Caco-2 (cell line): ENCODE measurements around the gene CD300H. TPM values are rescaled to one million over a fixed set of nuclear protein-coding genes. Genes with fewer than 3 reads are reported as not detected.

ENCODE experiments used
- BruUV-seq: library from RNA; stranded (reverse); fragments of 400-500 nt; replicated peaks from 2 replicates; lab custom pipeline; 2021; lab: Mats Ljungman, UMichigan
- CTCF ChIA-PET: fragments of 300-600 bp; sonication (Branson Sonifier 250); formaldehyde crosslinking; loops from one replicate; lab custom pipeline; 2022; ENCODE audit warnings: antibody characterized with exemption; lab: Charles Lee
- POLR2A ChIA-PET: fragments of 300-600 bp; sonication (Branson Sonifier 250); formaldehyde crosslinking; loops from one replicate; lab custom pipeline; 2022; ENCODE audit warnings: antibody characterized with exemption; lab: Charles Lee
- DNase-seq, 2 experiments: peaks; one replicate each; pipeline versions ENCODE4 v3.0.0 to v3.0.0-alpha.2; 2020 to 2022
- H3K27me3 ChIP-seq: replicated peaks from 2 replicates; pipeline ENCODE4 v1.6.0; 2011; ENCODE audit warnings: low read length; ENCODE audit not compliant: control insufficient read depth, insufficient read depth
- H3K36me3 ChIP-seq: 2 replicates; pipeline ENCODE4 v1.5.1; 2011; ENCODE audit warnings: low read length; ENCODE audit not compliant: control insufficient read depth, insufficient read depth
- H3K4me1 ChIP-seq: fragments of 250-450 bp; sonication (Bioruptor Pico); 2 replicates; pipeline ENCODE4 v1.5.1; 2020; ENCODE audit warnings: mild to moderate bottlenecking
- H3K4me3 ChIP-seq: 2 replicates; pipeline ENCODE4 v1.5.1; 2011; ENCODE audit warnings: low read depth, mild to moderate bottlenecking, control low read depth, low read length
- H3K9me3 ChIP-seq: fragments of 250-450 bp; sonication (Bioruptor Pico); 2 replicates; pipeline ENCODE4 v1.5.1; 2020; ENCODE audit warnings: mild to moderate bottlenecking, moderate library complexity
- H3K27ac Mint-ChIP-seq: one replicate; pipeline ENCODE4 v1.8.0; 2022; ENCODE audit warnings: mixed read lengths; ENCODE audit not compliant: unreplicated experiment
- H3K27me3 Mint-ChIP-seq: one replicate; pipeline ENCODE4 v1.8.0; 2022; ENCODE audit warnings: mixed read lengths; ENCODE audit not compliant: insufficient read depth, unreplicated experiment
- H3K36me3 Mint-ChIP-seq: one replicate; pipeline ENCODE4 v1.8.0; 2022; ENCODE audit warnings: mild to moderate bottlenecking, mixed read lengths; ENCODE audit not compliant: insufficient read depth, unreplicated experiment
- H3K4me1 Mint-ChIP-seq: one replicate; pipeline ENCODE4 v1.8.0; 2022; ENCODE audit warnings: low read depth, mixed read lengths; ENCODE audit not compliant: unreplicated experiment
- H3K4me3 Mint-ChIP-seq: one replicate; pipeline ENCODE4 v1.8.0; 2022; ENCODE audit warnings: mild to moderate bottlenecking, moderate library complexity, mixed read lengths; ENCODE audit not compliant: unreplicated experiment
- H3K9me3 Mint-ChIP-seq: one replicate; pipeline ENCODE4 v1.8.0; 2022; ENCODE audit warnings: mixed read lengths; ENCODE audit not compliant: unreplicated experiment
- intact Hi-C: fragments of 100-400 bp; cut with micrococcal nuclease; formaldehyde crosslinking; loops from one replicate; pipeline ENCODE4 v1.10.0; 2022; ENCODE audit not compliant: unreplicated experiment
- total RNA-seq: library from RNA; stranded (reverse); gene quantifications from 2 replicates; pipeline ENCODE4 v1.2.3, GENCODE V29; 2022
- TF ChIP-seq, protein P1 (sequence below), 2 experiments: fragments of 200-600 bp in 1 of 2; IDR thresholded peaks; 1 replicate in 1 of 2; 2 replicates in 1 of 2; pipeline versions ENCODE4 v1.5.1 to v1.8.0; 2011 to 2022; ENCODE audit warnings: antibody characterized with exemption in 1 of 2, control low read depth in 1 of 2, inconsistent platforms in 1 of 2, low read depth in 1 of 2, low read length in 1 of 2, mild to moderate bottlenecking in 1 of 2, moderate library complexity in 1 of 2; ENCODE audit not compliant: insufficient read depth in 1 of 2, severe bottlenecking in 1 of 2, unreplicated experiment in 1 of 2

Gene CD300H
- total RNA-seq, 1 experiment from 2014 or later: not detected

DNA sequence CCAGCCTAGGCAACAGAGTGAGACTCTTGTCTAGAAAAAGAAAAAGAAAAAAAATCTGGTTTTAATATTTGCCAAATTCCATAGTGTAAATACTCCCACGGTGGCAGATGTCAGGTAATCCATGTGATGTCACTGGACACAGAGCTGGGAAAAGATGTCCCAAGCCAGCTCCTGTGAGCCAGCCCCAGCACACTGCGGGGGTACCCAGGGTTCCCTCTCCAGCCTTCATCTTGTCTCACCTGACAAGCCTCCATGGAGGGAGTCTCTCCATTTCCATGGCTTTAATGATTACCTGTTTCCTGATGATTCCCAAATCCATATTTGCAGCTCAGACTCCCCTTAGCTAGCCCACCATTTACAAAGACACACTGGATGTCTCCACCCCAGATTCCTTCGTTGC, 40.6 kb downstream of the CD300H start:
- POLR2A ChIA-PET: no interaction called here
- no peak overlapping the region for H3K4me3 Mint-ChIP-seq
- H3K36me3 Mint-ChIP-seq: no peaks in the 10 kb centered on the region
- intact Hi-C loops: no loop called here
- peaks cover 38% of the 10 kb centered on the region for H3K27me3 Mint-ChIP-seq
- Histone ChIP-seq H3K4me1 (no peaks in the 10 kb centered on the region), H3K4me3 (no peak overlapping the region), H3K27me3 (0 out of 2 replicates have a peak, but pooled peaks cover 1% of the 10 kb centered on the region), H3K36me3 (no peaks in the 10 kb centered on the region), H3K9me3 (no peaks in the 10 kb centered on the region)
- CTCF ChIA-PET: no interaction called here
- DNase-seq: no peak
- TF ChIP-seq, protein P1, sequence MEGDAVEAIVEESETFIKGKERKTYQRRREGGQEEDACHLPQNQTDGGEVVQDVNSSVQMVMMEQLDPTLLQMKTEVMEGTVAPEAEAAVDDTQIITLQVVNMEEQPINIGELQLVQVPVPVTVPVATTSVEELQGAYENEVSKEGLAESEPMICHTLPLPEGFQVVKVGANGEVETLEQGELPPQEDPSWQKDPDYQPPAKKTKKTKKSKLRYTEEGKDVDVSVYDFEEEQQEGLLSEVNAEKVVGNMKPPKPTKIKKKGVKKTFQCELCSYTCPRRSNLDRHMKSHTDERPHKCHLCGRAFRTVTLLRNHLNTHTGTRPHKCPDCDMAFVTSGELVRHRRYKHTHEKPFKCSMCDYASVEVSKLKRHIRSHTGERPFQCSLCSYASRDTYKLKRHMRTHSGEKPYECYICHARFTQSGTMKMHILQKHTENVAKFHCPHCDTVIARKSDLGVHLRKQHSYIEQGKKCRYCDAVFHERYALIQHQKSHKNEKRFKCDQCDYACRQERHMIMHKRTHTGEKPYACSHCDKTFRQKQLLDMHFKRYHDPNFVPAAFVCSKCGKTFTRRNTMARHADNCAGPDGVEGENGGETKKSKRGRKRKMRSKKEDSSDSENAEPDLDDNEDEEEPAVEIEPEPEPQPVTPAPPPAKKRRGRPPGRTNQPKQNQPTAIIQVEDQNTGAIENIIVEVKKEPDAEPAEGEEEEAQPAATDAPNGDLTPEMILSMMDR (IDR thresholded peaks at IDR 0.05; ENCODE audit: insufficient read depth in 1 of 2, low read depth in 1 of 2, low read length in 1 of 2, severe bottlenecking in 1 of 2, unreplicated experiment in 1 of 2): no peak
- H3K27ac Mint-ChIP-seq: no peak overlapping the region
- no peaks in the 10 kb centered on the region for H3K4me1 Mint-ChIP-seq
- BruUV-seq: no TSS peak
- H3K9me3 Mint-ChIP-seq: no peaks in the 10 kb centered on the region

DNA sequence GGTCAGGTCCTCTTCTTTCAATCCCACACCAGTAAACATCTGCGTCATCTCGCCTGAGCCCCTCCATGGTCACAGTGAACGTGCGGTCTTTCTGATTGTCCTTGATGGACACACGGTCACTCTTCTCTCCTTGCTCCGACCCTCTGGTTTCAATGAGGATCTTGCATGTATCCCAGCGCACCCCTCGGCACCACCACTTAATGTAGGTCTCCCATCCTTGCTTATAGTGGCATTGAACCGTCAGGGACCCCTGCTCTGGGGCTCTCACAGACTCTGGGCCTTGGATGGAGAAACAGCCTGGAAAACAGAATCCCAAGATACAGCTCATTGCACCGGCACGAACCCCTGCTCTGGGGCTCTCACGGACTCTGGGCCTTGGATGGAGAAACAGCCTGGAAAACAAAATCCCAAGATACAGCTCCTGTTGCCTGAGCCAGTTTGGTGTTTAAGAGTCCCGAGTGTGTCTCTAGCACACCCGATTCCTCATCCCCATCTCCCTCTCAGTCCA, 41.5 kb downstream of the CD300H start:
- 0 out of 2 replicates have a peak, but pooled peaks cover 1% of the 10 kb centered on the region for H3K27me3 ChIP-seq
- BruUV-seq: no TSS peak

DNA sequence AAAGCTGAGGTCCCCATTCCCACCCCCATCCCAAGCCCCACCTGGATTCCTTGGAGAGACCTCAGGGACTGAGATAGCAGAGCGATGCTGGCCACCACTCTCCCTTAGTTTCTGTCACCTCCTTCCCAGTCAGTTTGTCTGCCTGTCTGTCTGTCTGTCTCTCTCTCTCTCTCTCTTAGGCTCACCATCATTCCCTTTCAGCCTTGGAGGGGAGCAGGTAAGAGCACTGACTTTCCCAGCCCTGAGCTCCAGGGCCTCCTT, 41.9 kb downstream of the CD300H start:
- H3K9me3 Mint-ChIP-seq: no peaks in the 10 kb centered on the region
- TF ChIP-seq, protein P1 (IDR thresholded peaks at IDR 0.05; ENCODE audit: insufficient read depth in 1 of 2, low read depth in 1 of 2, low read length in 1 of 2, severe bottlenecking in 1 of 2, unreplicated experiment in 1 of 2): no peak
- no peaks in the 10 kb centered on the region for H3K36me3 ChIP-seq
- H3K4me1 Mint-ChIP-seq: no peaks in the 10 kb centered on the region
- H3K27me3 ChIP-seq: peaks cover 1% of the 10 kb centered on the region; the same call in 1 of the 2 replicates
- no peak overlapping the region for H3K4me3 ChIP-seq
- POLR2A ChIA-PET: no interaction called here
- no peaks in the 10 kb centered on the region for H3K9me3 ChIP-seq
- BruUV-seq: no TSS peak
- no peaks in the 10 kb centered on the region for H3K4me1 ChIP-seq
- DNase-seq: no peak
- H3K27me3 Mint-ChIP-seq: peaks cover 28% of the 10 kb centered on the region
- H3K36me3 Mint-ChIP-seq: no peaks in the 10 kb centered on the region
- CTCF ChIA-PET: interaction anchor here (0.6 kb wide), 1 partner anchor 196 kb away, joined by 3 read pairs; no protein-coding TSS in a partner anchor
- no peak overlapping the region for H3K4me3 Mint-ChIP-seq
- H3K27ac Mint-ChIP-seq: no peak overlapping the region
- intact Hi-C loops: no loop called here

More for the DNA sequence above, 41.5 kb downstream of the CD300H start:
- Mint-ChIP-seq H3K27me3 (peaks cover 32% of the 10 kb centered on the region), H3K36me3 (no peaks in the 10 kb centered on the region), H3K9me3 (no peaks in the 10 kb centered on the region), H3K4me1 (no peaks in the 10 kb centered on the region), H3K27ac (no peak overlapping the region), H3K4me3 (no peak overlapping the region)
- ChIA-PET CTCF (interaction anchor here (0.6 kb wide), 1 partner anchor 196 kb away, joined by 3 read pairs; no protein-coding TSS in a partner anchor), POLR2A (no interaction called here)
- H3K36me3 ChIP-seq: no peaks in the 10 kb centered on the region
- H3K9me3 ChIP-seq: no peaks in the 10 kb centered on the region
- TF ChIP-seq, protein P1 (IDR thresholded peaks at IDR 0.05; ENCODE audit: insufficient read depth in 1 of 2, low read depth in 1 of 2, low read length in 1 of 2, severe bottlenecking in 1 of 2, unreplicated experiment in 1 of 2): no peak
- no peaks in the 10 kb centered on the region for H3K4me1 ChIP-seq
- intact Hi-C loops: no loop called here
- DNase-seq: no peak
- H3K4me3 ChIP-seq: no peak overlapping the region
